WERI-Rb-1 (cell line): ENCODE measurements around the gene DNAI2.

Experiments used
- DNase-seq: peaks from one replicate; pipeline ENCODE4 v3.0.0-alpha.2; 2020
- H3K27ac ChIP-seq: fragments of 250-450 bp; sonication (Bioruptor Pico); 2 replicates; pipeline ENCODE4 v1.5.1; 2020; ENCODE audit warnings: mild to moderate bottlenecking, moderate library complexity
- H3K27me3 ChIP-seq: fragments of 250-450 bp; sonication (Bioruptor Pico); 2 replicates; pipeline ENCODE4 v1.5.1; 2021; ENCODE audit warnings: mild to moderate bottlenecking, low read depth, moderate library complexity; ENCODE audit not compliant: insufficient read depth, severe bottlenecking
- H3K36me3 ChIP-seq: fragments of 250-450 bp; sonication (Bioruptor Pico); 2 replicates; pipeline ENCODE4 v1.5.1; 2020; ENCODE audit warnings: mild to moderate bottlenecking, moderate library complexity
- H3K4me3 ChIP-seq: 2 replicates; pipeline ENCODE4 v1.5.1; 2011; ENCODE audit warnings: low read depth, mild to moderate bottlenecking, control low read depth, low read length
- H3K9me3 ChIP-seq: fragments of 250-450 bp; sonication (Bioruptor Pico); 2 replicates; pipeline ENCODE4 v1.5.1; 2021; ENCODE audit warnings: mild to moderate bottlenecking, moderate library complexity; ENCODE audit not compliant: severe bottlenecking
- TF ChIP-seq, protein P1 (sequence below): IDR thresholded peaks from 2 replicates; pipeline ENCODE4 v1.5.1; 2011; ENCODE audit warnings: low read depth, mild to moderate bottlenecking, control low read depth, inconsistent platforms, low read length

The DNAI2 gene

DNA sequence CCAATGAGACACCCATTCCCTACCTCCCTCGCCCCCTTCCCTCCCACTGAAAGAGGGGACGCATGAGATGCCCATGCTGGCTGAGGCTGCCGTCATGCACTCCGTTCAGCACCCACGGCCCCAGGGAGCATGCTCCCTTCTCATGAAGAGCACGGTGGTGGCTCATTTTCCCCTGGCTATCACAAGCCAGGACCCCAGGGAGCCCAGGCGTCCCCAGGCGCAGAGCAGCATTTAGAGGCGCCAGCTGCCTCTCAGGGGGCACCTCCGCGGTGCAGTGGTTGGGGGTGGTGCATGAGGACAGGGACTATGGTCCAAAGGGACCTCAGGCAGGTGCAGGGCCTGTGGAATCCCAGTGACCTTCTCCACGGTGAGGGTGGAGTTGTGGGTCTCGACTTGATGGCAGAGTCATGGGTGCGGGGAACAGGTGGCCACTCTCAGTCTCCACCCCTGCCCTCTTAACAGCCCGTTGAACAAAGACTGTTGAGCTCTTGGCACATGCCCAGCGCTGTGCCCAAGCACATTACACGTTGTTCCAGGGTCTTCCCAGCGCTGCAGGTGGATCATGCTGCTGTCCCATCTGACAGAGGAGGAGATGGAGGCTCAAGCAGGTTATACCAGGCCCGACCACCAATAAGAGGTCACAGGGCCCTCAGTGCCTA is 65.6 kb downstream of the DNAI2 start:
- H3K27me3 ChIP-seq = no peaks in the 10 kb centered on the region
- H3K4me3 ChIP-seq = no peak overlapping the region

DNA sequence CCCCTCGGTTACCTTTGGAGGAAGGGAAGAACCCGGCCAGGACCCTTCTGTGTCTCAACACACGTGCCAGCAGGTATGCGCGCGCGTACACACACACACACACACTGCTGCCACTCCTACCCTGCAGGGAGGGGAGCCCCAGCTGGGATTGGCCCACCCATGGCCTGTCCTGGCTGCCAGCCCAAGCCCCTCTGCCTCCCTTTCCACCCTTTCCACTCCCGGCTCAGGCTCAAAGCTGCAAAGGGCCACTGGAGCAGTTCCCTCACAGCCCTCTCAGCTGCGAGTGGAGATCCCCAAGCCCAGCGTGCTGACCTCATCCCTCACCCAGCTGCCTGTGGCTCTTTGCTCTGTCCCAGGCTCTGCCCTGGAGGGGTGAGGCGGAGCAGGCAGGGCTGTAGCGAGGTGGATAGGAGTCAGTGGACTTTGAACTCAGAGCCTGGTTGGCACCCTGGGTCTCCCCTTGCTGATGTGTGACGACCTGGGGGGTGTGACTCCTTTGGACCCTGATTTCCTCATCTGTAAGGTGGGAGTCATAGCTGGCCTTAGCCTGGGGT is 66.5 kb downstream of the DNAI2 start:
- no peak overlapping the region for H3K4me3 ChIP-seq
- TF ChIP-seq, protein P1, sequence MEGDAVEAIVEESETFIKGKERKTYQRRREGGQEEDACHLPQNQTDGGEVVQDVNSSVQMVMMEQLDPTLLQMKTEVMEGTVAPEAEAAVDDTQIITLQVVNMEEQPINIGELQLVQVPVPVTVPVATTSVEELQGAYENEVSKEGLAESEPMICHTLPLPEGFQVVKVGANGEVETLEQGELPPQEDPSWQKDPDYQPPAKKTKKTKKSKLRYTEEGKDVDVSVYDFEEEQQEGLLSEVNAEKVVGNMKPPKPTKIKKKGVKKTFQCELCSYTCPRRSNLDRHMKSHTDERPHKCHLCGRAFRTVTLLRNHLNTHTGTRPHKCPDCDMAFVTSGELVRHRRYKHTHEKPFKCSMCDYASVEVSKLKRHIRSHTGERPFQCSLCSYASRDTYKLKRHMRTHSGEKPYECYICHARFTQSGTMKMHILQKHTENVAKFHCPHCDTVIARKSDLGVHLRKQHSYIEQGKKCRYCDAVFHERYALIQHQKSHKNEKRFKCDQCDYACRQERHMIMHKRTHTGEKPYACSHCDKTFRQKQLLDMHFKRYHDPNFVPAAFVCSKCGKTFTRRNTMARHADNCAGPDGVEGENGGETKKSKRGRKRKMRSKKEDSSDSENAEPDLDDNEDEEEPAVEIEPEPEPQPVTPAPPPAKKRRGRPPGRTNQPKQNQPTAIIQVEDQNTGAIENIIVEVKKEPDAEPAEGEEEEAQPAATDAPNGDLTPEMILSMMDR = no peak
- DNase-seq = peak; percentile 67
- peaks cover 6% of the 10 kb centered on the region for H3K9me3 ChIP-seq
- H3K36me3 ChIP-seq = no peaks in the 10 kb centered on the region
- H3K27ac ChIP-seq = peak overlapping the region; percentile 75
- no peaks in the 10 kb centered on the region for H3K27me3 ChIP-seq

More for the DNA sequence above, 65.6 kb downstream of the DNAI2 start:
- Histone ChIP-seq H3K9me3 (peaks cover 15% of the 10 kb centered on the region), H3K36me3 (no peaks in the 10 kb centered on the region), H3K27ac (peak overlapping the region; percentile 75)
- DNase-seq = no peak
- TF ChIP-seq, protein P1 = no peak

DNA sequence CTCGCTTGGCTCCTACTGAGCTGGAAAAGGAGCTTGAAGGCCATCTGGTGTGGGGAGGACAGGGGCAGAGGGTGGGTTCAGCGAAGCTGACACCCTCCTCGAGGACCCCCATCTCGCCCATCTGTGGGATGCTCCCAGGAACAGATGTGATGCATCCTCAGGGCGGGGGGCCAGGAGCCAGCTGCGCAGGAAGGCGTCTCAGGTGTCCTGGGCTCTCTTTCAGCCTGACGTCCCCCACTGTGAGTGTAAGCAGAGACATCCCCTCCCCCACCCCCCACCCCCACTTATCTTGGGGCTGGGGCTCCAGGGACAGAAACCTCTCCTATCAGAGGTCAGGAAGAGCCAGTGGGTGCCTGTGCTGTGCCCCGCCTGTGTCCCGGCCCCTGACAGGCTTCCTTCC is 68.2 kb downstream of the DNAI2 start:
- Histone ChIP-seq H3K4me3 (no peak overlapping the region), H3K9me3 (no peaks in the 10 kb centered on the region), H3K27me3 (no peaks in the 10 kb centered on the region), H3K36me3 (no peaks in the 10 kb centered on the region), H3K27ac (peak overlapping the region; percentile 75)
- DNase-seq = peak; percentile 38
- TF ChIP-seq, protein P1 = no peak

DNA sequence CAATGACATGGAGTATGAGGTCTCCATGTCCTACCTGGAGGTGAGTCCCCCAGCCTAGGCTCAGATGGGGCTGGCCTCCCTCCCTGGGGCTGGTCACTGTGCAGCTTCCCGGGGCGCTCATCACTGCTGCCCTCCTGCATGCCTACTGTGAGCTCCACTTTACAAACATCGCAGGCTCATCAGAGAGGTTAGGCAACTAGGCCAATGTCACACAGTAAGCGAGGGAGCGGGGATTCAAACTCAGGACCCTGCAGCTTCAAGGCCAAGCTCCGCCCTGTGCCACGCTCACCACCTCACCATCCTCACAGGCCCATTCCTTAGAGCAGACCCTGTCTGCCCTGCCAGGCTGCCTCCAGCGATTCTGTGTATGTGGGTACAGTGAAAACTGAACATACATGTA is 69.1 kb downstream of the DNAI2 start:
- H3K36me3 ChIP-seq = no peaks in the 10 kb centered on the region
- no peaks in the 10 kb centered on the region for H3K9me3 ChIP-seq
- H3K27me3 ChIP-seq = no peaks in the 10 kb centered on the region
- DNase-seq = no peak
- no peak overlapping the region for H3K4me3 ChIP-seq
- TF ChIP-seq, protein P1 = no peak
- peak overlapping the region; percentile 75 for H3K27ac ChIP-seq

DNA sequence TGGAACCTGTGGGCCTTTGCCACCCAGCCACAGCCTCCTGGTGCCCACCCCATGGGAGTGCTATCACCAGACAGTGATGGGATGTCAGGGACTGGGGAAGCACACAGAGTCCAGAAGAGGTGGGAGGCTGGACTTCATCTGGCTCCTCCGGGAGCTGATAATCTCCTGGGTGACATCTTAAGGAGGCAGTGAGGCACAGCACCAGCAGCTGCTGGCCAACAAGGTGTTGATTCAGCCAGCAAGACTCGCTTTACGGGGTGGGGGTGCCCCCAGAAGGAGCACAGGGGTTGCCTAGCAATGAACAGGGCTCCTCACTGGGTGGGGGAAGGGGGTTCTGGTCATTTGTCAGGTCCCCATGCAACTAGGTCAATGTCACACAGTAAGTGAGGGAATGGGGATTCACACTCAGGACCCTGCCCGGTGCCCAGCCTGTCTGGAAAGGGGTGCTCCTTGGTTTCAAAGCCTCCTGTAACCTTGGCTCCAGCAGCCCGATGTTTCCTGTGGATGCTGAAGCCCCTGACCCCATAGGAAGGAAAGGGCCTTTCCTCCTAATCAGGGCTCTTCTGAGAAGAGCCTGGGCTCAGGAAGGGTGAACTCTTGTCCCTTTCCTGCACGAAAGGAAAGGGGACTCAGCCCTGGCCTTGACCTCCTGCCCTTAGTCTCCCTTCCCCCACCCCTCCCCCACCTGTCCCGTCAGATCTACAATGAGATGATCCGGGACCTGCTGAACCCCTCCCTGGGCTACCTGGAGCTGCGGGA is 69.7 kb downstream of the DNAI2 start:
- Histone ChIP-seq H3K36me3 (no peaks in the 10 kb centered on the region), H3K27ac (peak overlapping the region; percentile 75), H3K4me3 (no peak overlapping the region), H3K9me3 (no peaks in the 10 kb centered on the region), H3K27me3 (no peaks in the 10 kb centered on the region)
- peak; percentile 84 for DNase-seq
- TF ChIP-seq, protein P1 = peak; percentile 25; the same call in 1 of the 2 replicates
